ENCODE measurements around the gene UPF2. TPM values are rescaled to one million over a fixed set of nuclear protein-coding genes. Genes with fewer than 3 reads are reported as not detected.

The UPF2 gene
- total and polyA plus RNA-seq, 4 donors: 6.6 to 19.6 (median 16.4) TPM

DNA sequence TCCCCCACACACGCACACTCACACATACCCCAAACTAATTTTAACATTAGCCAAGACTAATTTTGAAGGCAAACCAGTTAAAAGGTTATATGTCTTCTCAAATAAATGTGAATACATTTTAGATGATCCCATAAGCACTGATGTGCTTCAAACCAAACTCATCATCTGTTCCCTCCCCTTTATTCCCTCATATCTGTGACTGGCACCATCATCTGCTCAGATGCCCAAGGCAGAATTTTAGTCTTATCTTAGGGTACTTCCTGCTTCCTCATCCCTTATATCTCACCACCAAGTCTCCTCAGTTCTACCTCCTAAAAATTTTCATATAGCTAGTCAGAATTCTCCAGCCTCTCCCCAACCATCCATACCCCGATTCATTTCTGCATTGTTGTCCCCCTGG is 80.4 kb downstream of the UPF2 start:
- Histone ChIP-seq H3K4me3 (ENCODE audit: low read depth in 1 of 3, low read length in 3 of 3) (no peak overlapping the region), H3K36me3 (ENCODE audit: control insufficient read depth in 4 of 4, insufficient read depth in 3 of 4, low read depth in 1 of 4, low read length in 3 of 4) (peaks cover 1 to 33% (median 20%) of the 10 kb centered on the region in 4 donors), H3K4me1 (ENCODE audit: control insufficient read depth in 4 of 4, insufficient read depth in 4 of 4, low read length in 3 of 4) (peaks cover 0 to 14% (median 6%) of the 10 kb centered on the region in 4 donors), H3K27me3 (ENCODE audit: control insufficient read depth in 4 of 4, insufficient read depth in 4 of 4, low read length in 3 of 4) (no peaks in the 10 kb centered on the region), H3K9ac (ENCODE audit: low read depth in 1 of 2, low read length in 2 of 2) (no peak overlapping the region), H3K27ac (ENCODE audit: low read depth in 1 of 2, low read length in 2 of 2) (no peak overlapping the region), H3K9me3 (ENCODE audit: control insufficient read depth in 4 of 4, low read length in 3 of 4) (no peaks in the 10 kb centered on the region)
- 100% methylated on average over 2 of the region's 2 CpGs for WGBS
- no peak for DNase-seq (ENCODE audit: low spot score)
- no peak for TF ChIP-seq JUND (IDR thresholded peaks at IDR 0.05)
- TF ChIP-seq, protein P1, sequence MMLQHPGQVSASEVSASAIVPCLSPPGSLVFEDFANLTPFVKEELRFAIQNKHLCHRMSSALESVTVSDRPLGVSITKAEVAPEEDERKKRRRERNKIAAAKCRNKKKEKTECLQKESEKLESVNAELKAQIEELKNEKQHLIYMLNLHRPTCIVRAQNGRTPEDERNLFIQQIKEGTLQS (IDR thresholded peaks at IDR 0.05): no peak
- no peak for TF ChIP-seq YY1 (IDR thresholded peaks at IDR 0.05)
- TF ChIP-seq, protein P2, sequence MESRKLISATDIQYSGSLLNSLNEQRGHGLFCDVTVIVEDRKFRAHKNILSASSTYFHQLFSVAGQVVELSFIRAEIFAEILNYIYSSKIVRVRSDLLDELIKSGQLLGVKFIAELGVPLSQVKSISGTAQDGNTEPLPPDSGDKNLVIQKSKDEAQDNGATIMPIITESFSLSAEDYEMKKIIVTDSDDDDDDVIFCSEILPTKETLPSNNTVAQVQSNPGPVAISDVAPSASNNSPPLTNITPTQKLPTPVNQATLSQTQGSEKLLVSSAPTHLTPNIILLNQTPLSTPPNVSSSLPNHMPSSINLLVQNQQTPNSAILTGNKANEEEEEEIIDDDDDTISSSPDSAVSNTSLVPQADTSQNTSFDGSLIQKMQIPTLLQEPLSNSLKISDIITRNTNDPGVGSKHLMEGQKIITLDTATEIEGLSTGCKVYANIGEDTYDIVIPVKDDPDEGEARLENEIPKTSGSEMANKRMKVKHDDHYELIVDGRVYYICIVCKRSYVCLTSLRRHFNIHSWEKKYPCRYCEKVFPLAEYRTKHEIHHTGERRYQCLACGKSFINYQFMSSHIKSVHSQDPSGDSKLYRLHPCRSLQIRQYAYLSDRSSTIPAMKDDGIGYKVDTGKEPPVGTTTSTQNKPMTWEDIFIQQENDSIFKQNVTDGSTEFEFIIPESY (IDR thresholded peaks at IDR 0.05): no peak
- TF ChIP-seq, protein P3, sequence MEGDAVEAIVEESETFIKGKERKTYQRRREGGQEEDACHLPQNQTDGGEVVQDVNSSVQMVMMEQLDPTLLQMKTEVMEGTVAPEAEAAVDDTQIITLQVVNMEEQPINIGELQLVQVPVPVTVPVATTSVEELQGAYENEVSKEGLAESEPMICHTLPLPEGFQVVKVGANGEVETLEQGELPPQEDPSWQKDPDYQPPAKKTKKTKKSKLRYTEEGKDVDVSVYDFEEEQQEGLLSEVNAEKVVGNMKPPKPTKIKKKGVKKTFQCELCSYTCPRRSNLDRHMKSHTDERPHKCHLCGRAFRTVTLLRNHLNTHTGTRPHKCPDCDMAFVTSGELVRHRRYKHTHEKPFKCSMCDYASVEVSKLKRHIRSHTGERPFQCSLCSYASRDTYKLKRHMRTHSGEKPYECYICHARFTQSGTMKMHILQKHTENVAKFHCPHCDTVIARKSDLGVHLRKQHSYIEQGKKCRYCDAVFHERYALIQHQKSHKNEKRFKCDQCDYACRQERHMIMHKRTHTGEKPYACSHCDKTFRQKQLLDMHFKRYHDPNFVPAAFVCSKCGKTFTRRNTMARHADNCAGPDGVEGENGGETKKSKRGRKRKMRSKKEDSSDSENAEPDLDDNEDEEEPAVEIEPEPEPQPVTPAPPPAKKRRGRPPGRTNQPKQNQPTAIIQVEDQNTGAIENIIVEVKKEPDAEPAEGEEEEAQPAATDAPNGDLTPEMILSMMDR (IDR thresholded peaks at IDR 0.05; ENCODE audit: low read depth, low read length, missing input control): no peak
- no peak for TF ChIP-seq RAD21 (IDR thresholded peaks at IDR 0.05)
- TF ChIP-seq, protein P4, sequence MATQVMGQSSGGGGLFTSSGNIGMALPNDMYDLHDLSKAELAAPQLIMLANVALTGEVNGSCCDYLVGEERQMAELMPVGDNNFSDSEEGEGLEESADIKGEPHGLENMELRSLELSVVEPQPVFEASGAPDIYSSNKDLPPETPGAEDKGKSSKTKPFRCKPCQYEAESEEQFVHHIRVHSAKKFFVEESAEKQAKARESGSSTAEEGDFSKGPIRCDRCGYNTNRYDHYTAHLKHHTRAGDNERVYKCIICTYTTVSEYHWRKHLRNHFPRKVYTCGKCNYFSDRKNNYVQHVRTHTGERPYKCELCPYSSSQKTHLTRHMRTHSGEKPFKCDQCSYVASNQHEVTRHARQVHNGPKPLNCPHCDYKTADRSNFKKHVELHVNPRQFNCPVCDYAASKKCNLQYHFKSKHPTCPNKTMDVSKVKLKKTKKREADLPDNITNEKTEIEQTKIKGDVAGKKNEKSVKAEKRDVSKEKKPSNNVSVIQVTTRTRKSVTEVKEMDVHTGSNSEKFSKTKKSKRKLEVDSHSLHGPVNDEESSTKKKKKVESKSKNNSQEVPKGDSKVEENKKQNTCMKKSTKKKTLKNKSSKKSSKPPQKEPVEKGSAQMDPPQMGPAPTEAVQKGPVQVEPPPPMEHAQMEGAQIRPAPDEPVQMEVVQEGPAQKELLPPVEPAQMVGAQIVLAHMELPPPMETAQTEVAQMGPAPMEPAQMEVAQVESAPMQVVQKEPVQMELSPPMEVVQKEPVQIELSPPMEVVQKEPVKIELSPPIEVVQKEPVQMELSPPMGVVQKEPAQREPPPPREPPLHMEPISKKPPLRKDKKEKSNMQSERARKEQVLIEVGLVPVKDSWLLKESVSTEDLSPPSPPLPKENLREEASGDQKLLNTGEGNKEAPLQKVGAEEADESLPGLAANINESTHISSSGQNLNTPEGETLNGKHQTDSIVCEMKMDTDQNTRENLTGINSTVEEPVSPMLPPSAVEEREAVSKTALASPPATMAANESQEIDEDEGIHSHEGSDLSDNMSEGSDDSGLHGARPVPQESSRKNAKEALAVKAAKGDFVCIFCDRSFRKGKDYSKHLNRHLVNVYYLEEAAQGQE (IDR thresholded peaks at IDR 0.05): no peak
- TF ChIP-seq HNF4G (IDR thresholded peaks at IDR 0.05): no peak

DNA sequence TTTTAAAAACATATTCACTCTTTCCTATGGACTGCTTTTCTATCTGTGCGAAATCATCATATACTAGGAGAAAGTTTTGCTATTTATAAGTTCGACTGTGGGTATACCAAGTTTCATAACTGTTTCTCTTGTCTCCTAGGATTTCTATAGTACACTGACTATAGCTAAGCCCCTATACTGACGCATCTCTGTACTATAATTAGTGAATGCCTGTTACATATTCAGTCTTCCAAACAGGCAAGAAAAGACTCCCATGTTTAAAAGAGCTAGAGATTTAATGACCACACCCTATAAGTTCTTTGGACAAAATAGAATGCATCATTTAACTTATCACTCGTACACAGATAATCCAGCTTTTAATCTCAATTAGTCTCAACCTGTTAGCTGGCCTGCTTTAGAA is 80.8 kb downstream of the UPF2 start:
- DNase-seq (ENCODE audit: low spot score): no peak
- Histone ChIP-seq H3K27ac (ENCODE audit: low read depth in 1 of 2, low read length in 2 of 2) (no peak overlapping the region), H3K4me1 (ENCODE audit: control insufficient read depth in 4 of 4, insufficient read depth in 4 of 4, low read length in 3 of 4) (peaks cover 0 to 14% (median 6%) of the 10 kb centered on the region in 4 donors), H3K9ac (ENCODE audit: low read depth in 1 of 2, low read length in 2 of 2) (no peak overlapping the region), H3K9me3 (ENCODE audit: control insufficient read depth in 4 of 4, low read length in 3 of 4) (no peaks in the 10 kb centered on the region), H3K36me3 (ENCODE audit: control insufficient read depth in 4 of 4, insufficient read depth in 3 of 4, low read depth in 1 of 4, low read length in 3 of 4) (peaks cover 4 to 31% (median 19%) of the 10 kb centered on the region in 4 donors), H3K27me3 (ENCODE audit: control insufficient read depth in 4 of 4, insufficient read depth in 4 of 4, low read length in 3 of 4) (no peaks in the 10 kb centered on the region), H3K4me3 (ENCODE audit: low read depth in 1 of 3, low read length in 3 of 3) (no peak overlapping the region)
- 96% methylated on average over 4 of the region's 4 CpGs for WGBS
- TF ChIP-seq, protein P4 (IDR thresholded peaks at IDR 0.05): no peak
- TF ChIP-seq YY1 (IDR thresholded peaks at IDR 0.05) (no peak), RAD21 (IDR thresholded peaks at IDR 0.05) (no peak), RXRA (IDR thresholded peaks at IDR 0.05) (no peak), HNF4G (IDR thresholded peaks at IDR 0.05) (no peak), TAF1 (conservative IDR thresholded peaks at IDR 0.05) (no peak), SP1 (IDR thresholded peaks at IDR 0.05) (no peak)
- TF ChIP-seq, protein P2 (IDR thresholded peaks at IDR 0.05): no peak
- TF ChIP-seq, protein P3 (IDR thresholded peaks at IDR 0.05; ENCODE audit: low read depth, low read length, missing input control): no peak
